NT2/D1 (cell line): ENCODE data around the gene DIDO1.

Source experiments
- DNase-seq: peaks from one replicate; pipeline ENCODE4 v3.0.0-alpha.2; 2011; ENCODE audit warnings: low read depth, low spot score
- H3K27me3 ChIP-seq: 2 replicates; pipeline ENCODE4 v1.6.0; 2011; ENCODE audit warnings: mild to moderate bottlenecking; ENCODE audit not compliant: insufficient read length, insufficient read depth
- H3K36me3 ChIP-seq: 2 replicates; pipeline ENCODE4 v1.6.1; 2011; ENCODE audit warnings: mild to moderate bottlenecking, low read length, mixed read lengths; ENCODE audit not compliant: insufficient read depth, insufficient read length
- H3K4me1 ChIP-seq: 2 replicates; pipeline ENCODE4 v1.5.1; 2011; ENCODE audit not compliant: insufficient read depth, insufficient read length
- H3K4me3 ChIP-seq: 2 replicates; pipeline ENCODE4 v1.5.1; 2011; ENCODE audit warnings: low read depth; ENCODE audit not compliant: insufficient read length
- H3K9ac ChIP-seq: 2 replicates; pipeline ENCODE4 v1.6.0; 2011; ENCODE audit warnings: low read depth; ENCODE audit not compliant: insufficient read length
- H3K9me3 ChIP-seq: 2 replicates; pipeline ENCODE4 v1.5.1; 2011; ENCODE audit warnings: mild to moderate bottlenecking, low read length; ENCODE audit not compliant: insufficient read depth
- SUZ12 ChIP-seq: IDR thresholded peaks from 2 replicates; pipeline ENCODE4 v1.6.1; 2011; ENCODE audit not compliant: insufficient read length, insufficient read depth; ENCODE audit errors: extremely low read depth
- YY1 ChIP-seq: IDR thresholded peaks from 2 replicates; pipeline ENCODE4 v1.6.1; 2011; ENCODE audit not compliant: insufficient read length, insufficient read depth
- ZNF274 ChIP-seq: IDR thresholded peaks from 2 replicates; pipeline ENCODE4 v1.6.1; 2011; ENCODE audit warnings: mild to moderate bottlenecking, low read depth, low read length

Gene DIDO1

DNA sequence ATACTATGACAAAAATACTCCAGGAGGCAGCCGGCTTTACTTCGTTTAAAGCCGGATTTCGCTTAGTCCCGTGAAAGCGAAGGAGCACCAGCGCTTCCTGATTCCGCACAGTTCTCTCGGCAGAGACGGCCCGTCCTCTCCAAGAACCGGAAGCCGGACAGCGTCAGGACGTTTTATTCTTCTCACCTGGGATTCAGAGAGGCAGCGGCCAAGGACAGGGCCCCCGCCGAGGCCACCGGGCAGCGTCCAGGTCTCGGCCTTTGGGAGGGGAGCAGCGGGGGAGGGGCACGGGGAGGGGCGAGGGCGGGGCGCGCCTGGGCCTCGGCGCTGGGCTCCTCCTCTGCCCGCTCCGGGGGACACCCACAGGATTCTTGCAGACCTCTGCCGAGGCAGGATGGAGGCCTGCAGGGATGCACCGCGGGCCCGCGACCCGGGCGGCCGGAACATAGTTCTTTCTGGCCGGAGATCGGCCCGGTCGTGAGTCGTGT is 2.8 kb upstream of the DIDO1 start:
- TF ChIP-seq SUZ12 (no peak), ZNF274 (no peak), YY1 (no peak)

GRCh38 chr20:62928246-62928939 is 2.1 kb upstream of the DIDO1 start:
- DNase-seq: peak; percentile 83
- Histone ChIP-seq H3K4me1 (peaks cover 3% of the 10 kb centered on the region), H3K4me3 (peak overlapping the region; percentile 85), H3K9ac (peak overlapping the region; percentile 98), H3K36me3 (peaks cover 34% of the 10 kb centered on the region), H3K9me3 (no peaks in the 10 kb centered on the region), H3K27me3 (no peaks in the 10 kb centered on the region)
- TF ChIP-seq YY1: no peak
- no peak for TF ChIP-seq SUZ12
- no peak for TF ChIP-seq ZNF274

More for the DNA sequence above, 2.8 kb upstream of the DIDO1 start:
- peak; percentile 74 for DNase-seq
- peak overlapping the region; percentile 30 for H3K4me3 ChIP-seq
- H3K27me3 ChIP-seq: no peaks in the 10 kb centered on the region
- H3K36me3 ChIP-seq: peaks cover 41% of the 10 kb centered on the region
- peak overlapping the region; percentile 98 for H3K9ac ChIP-seq
- H3K4me1 ChIP-seq: peaks cover 7% of the 10 kb centered on the region
- H3K9me3 ChIP-seq: no peaks in the 10 kb centered on the region

- no peak for DNase-seq
- no peaks in the 10 kb centered on the region for H3K9me3 ChIP-seq
- TF ChIP-seq SUZ12 (no peak), YY1 (no peak), ZNF274 (no peak)
- H3K36me3 ChIP-seq: peaks cover 22% of the 10 kb centered on the region
- H3K9ac ChIP-seq: peak overlapping the region; percentile 98
- H3K4me3 ChIP-seq: peak overlapping the region; percentile 85
- H3K4me1 ChIP-seq: peaks cover 6% of the 10 kb centered on the region
- no peaks in the 10 kb centered on the region for H3K27me3 ChIP-seq
These were observed 912 bp upstream of the DIDO1 start for GRCh38 chr20:62927128-62927705.

GRCh38 chr20:62925420-62926228 is 681 bp downstream of the DIDO1 start:
- Histone ChIP-seq H3K27me3 (no peaks in the 10 kb centered on the region), H3K9ac (peak overlapping the region; percentile 98), H3K9me3 (no peaks in the 10 kb centered on the region), H3K4me3 (peak overlapping the region; percentile 85), H3K36me3 (peaks cover 10% of the 10 kb centered on the region), H3K4me1 (peaks cover 7% of the 10 kb centered on the region)
- TF ChIP-seq ZNF274: no peak
- no peak for TF ChIP-seq SUZ12
- no peak for TF ChIP-seq YY1
- DNase-seq: no peak

- H3K4me1 ChIP-seq: peaks cover 8% of the 10 kb centered on the region
- TF ChIP-seq SUZ12 (no peak), YY1 (no peak), ZNF274 (no peak)
- peak overlapping the region; percentile 98 for H3K9ac ChIP-seq
- H3K9me3 ChIP-seq: no peaks in the 10 kb centered on the region
- no peak for DNase-seq
- H3K36me3 ChIP-seq: peaks cover 6% of the 10 kb centered on the region
- H3K4me3 ChIP-seq: peak overlapping the region; percentile 85
- no peaks in the 10 kb centered on the region for H3K27me3 ChIP-seq
These were observed 1.3 kb downstream of the DIDO1 start for GRCh38 chr20:62925076-62925419.

DNA sequence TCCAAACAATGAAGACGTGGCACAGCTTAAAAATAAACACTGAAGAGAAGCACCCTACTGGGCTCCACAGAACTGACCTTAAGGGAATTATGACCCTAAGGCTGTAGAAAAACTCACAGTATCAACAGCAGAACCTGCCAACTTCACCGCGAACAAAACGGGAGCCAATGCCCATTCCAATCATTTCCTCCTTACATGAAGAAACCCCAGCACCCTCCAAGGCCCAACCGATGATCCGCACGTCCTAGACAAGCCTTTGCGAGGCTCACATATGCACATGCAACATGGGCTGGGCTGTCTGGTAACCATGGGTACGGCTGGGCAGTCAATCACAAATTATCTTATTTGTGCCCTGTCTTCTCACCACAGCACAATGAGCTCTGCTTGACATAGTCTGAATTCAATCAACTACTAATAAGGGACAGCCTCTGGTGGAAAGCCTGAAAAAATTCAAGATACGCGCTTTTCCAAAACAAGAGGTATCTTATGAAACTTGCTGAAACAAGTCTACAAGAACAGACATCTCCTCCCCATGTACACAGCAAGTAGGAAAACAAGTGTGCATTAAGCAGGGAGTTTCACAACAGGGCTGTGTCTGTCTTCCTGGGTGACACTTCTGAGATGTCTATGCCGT is 1.7 kb downstream of the DIDO1 start:
- Histone ChIP-seq H3K9ac (peak overlapping the region; percentile 98), H3K36me3 (peaks cover 6% of the 10 kb centered on the region), H3K4me1 (peaks cover 10% of the 10 kb centered on the region), H3K27me3 (no peaks in the 10 kb centered on the region), H3K9me3 (no peaks in the 10 kb centered on the region), H3K4me3 (peak overlapping the region; percentile 85)
- TF ChIP-seq YY1 (no peak), SUZ12 (no peak), ZNF274 (no peak)
- DNase-seq: no peak
